Adrenal gland (tissue), 5 donors: ENCODE measurements around the gene UGT1A9.

Experiments
- POLR2A ChIP-seq, 2 donors: fragments of 450-650 bp; IDR thresholded peaks; one replicate each; pipeline ENCODE4 v1.6.1; 2017; ENCODE audit warnings: antibody characterized with exemption in 2 of 2, mild to moderate bottlenecking in 2 of 2, moderate library complexity in 1 of 2
- TF ChIP-seq, protein P1 (sequence below), 6 experiments: fragments of 450-650 bp in 4 of 6; fragments of 200-600 bp in 2 of 6; sonication (generic) in 1 of 6; IDR thresholded peaks; 1 replicate in 5 of 6; 2 replicates in 1 of 6; pipeline versions ENCODE4 v1.5.1 to v1.8.0; 2016 to 2021; ENCODE audit warnings: antibody characterized with exemption in 6 of 6, mild to moderate bottlenecking in 2 of 6, moderate library complexity in 1 of 6
- donor health status: DM: no; HTN: no; CAD: no.

DNA sequence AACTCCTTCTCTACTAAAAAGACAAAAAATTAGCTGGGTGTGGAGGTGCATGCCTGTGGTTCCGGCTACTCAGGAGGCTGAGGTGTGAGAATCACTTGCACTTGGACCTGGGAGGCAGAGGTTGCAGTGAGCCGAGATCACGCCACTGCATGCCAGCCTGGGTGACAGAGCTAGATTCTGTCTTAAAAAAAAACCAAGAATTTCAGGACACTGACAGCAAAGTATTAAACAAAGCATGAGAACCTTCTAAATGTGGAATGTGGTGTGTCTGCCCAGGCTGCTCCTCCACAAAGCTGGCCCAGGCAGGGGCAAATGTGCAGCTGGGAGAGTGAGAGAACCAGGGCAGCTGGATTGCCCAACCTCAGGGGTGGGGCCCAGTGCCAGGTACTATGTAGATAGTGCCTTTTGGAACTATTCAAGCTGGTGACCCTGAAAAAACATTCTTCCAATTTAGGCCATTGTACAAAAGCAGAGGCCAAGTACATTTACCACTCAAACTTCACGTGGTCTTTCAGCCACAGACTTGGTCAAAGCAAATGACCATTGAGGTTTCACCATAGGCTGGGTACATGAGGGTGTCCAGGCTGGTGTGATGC lies 34.3 kb downstream of the UGT1A9 start:
- TF ChIP-seq, protein P1, sequence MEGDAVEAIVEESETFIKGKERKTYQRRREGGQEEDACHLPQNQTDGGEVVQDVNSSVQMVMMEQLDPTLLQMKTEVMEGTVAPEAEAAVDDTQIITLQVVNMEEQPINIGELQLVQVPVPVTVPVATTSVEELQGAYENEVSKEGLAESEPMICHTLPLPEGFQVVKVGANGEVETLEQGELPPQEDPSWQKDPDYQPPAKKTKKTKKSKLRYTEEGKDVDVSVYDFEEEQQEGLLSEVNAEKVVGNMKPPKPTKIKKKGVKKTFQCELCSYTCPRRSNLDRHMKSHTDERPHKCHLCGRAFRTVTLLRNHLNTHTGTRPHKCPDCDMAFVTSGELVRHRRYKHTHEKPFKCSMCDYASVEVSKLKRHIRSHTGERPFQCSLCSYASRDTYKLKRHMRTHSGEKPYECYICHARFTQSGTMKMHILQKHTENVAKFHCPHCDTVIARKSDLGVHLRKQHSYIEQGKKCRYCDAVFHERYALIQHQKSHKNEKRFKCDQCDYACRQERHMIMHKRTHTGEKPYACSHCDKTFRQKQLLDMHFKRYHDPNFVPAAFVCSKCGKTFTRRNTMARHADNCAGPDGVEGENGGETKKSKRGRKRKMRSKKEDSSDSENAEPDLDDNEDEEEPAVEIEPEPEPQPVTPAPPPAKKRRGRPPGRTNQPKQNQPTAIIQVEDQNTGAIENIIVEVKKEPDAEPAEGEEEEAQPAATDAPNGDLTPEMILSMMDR (IDR thresholded peaks at IDR 0.05) = no peak
- no peak for TF ChIP-seq POLR2A (IDR thresholded peaks at IDR 0.05)
